Activated CD4-positive, CD25-positive, alpha-beta regulatory T cell treated with anti-CD3 and anti-CD28 coated beads, Interleukin-2, amount 50 U/mL, for 16 hours (primary cell): ENCODE results near the gene SLK.

ENCODE experiments used
- DNase-seq: peaks from one replicate; pipeline ENCODE4 v3.0.0-alpha.2; 2020; ENCODE audit warnings: low read depth, low spot score

The SLK gene

DNA sequence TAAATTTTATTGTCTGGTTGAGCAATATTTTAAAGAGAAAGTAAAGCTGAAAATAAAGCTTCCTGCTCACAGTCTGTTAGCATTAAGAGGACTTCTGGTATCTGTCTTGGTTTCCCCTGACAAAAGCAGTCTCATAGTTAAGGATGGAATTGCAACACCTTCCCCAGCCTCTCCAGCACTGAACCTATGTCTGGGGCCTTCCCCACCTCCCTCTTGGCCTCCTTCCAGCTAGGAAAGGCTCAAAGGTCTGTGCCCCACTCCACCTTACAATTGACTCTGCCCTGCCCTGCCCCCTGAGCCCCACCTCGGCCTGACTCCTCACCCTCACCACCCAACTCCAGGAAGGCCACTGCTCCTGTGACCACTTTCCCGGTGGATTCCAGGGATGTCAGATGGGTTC is 85.5 kb downstream of the SLK start:
- DNase-seq, result no peak

DNA sequence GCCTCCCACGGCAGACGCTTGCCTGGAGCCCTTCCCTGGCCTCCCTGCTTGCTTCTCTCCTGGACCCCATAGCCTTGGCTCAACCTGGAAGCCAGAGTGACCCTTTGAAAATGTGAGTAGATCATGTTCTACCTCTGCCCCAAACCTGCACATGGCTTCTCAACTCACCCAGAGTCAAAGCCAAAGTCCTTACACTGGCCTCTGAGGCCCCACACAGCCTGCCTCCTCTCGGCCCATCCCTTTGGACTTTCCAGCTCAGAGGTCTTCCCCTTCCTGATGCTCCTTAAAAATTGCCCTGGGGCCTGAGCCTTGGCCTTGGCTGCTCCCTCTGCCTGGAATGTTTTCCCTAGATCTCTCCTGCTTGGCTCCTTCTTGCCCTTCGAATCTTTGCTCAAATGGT is 86.3 kb downstream of the SLK start:
- no peak for DNase-seq

DNA sequence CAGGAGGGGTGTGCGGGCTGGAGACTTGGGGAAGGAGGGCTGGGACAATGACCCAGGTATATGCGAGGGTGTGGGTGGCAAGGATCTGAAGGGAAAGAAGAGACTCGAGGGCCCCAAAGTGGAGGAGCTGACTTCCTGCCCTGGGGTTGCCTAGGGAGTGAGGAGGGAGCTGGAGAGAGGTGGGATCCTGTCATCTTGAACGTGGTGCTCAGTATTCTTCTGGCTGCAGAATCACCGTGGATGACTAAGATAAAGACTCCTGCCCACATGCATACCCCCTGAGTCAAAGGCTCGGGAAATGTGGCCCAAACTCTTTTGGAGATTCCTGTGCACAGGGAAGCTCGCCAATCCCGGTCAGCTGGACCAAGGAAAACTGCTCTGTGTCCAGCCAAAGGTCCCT is 87.5 kb downstream of the SLK start:
- DNase-seq, result no peak

DNA sequence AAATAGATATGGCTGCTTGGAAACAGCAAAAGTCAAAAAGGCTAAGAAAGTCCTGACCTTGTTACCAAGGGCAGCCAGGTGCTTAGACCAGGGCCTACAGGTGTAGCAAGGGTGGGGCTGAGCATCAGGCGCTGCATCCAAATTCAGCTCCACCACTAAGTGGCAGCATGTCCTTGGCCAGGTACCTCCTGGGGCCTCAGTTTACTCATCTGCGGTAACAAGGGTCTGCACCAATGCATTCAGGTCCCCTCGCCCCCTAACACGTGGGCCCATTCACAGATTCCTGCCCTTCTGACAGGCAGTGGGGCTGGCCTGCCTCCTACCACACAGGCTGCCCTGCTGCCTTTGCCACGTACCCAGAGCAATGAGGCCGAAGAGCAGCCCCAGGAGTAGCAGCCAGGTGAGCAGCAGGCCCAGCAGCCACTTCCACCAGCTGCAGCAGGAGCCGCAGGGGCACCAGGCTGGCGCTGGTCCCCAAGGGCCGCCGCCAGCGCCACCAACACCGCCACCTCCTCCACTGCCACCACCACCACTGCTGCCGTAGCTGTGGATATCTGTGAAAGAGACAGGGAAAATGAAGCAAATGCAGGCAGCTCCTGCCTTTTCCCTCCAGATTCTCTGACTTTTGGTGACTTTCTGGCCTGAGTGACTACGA is 89.8 kb downstream of the SLK start:
- no peak for DNase-seq

DNA sequence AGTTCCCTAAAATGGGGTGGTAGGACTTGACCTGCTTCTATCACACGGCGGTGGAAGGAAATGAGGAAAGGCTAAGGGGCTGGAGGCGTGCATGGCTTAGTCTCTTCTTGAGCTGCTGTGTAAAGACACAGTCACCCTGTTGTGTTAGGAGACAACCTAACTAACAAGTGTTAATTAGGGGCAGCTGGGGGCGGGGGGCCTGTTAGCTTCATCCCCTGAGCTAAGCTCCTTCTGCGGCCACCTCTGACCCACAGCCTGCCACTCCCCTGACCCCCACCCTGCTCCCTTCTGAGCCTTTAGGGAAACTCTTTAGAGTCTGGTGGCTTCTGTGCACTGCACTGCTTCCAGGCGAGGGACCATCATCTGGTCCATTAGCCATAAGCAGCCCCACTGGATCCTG is 90.8 kb downstream of the SLK start:
- DNase-seq, result no peak

DNA sequence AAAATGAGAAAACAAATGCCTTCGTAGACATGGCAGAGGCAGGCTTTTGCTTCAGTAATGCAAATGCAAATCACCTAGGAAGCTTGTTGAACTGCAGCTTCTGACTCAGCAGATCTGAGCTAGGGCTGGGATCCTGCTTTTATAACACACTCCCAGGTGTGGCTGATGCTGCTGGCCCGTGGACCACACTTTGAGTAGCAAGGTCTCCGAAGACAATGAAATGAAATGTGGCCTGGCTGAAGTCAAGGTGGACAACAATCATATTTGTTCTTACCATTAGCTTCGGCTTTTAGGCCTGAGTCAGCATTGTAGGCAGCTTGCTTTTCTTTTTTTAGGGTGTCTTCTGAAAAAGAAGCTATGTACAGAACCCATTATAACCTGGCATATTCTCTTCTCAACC is 92.4 kb downstream of the SLK start:
- no peak for DNase-seq

DNA sequence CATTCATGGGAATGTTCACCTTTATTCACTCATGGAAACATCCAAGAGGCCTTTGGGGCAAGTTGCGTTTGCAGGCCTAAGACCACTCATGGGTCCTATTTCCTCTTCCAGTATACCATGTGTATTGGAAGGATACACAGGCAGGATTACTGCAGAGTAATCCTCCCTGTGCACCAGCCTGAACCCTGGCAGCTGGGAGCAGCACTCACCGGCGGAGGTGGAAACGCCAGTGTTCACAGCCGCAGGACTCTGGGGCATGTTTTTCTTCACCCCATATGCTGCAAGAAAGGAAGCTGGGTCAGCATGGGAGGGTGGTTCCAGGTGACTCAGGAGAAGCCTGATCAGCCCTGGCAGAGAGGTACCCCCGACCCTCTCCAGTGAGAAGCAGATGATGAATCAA is 94.3 kb downstream of the SLK start:
- no peak for DNase-seq

DNA sequence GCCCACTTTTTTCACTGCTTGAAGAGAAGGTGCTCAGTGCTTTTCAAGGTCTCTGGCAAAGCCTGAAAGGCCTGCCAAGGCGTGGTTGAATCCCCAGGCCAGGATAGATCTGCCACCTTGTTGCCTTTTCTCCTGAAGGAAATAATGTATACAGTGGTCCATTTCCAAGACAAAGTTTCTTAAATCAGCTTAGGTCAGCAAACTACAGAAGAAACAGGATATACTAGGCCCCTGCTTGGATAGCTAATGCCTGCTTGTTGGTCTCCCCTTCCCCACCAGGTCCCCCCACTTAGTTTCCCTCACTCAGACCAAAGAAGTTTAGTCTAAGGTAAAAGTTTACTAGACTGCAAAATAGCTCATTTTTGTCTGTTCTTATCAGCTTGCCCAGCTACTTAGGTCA is 98.8 kb downstream of the SLK start:
- no peak for DNase-seq

DNA sequence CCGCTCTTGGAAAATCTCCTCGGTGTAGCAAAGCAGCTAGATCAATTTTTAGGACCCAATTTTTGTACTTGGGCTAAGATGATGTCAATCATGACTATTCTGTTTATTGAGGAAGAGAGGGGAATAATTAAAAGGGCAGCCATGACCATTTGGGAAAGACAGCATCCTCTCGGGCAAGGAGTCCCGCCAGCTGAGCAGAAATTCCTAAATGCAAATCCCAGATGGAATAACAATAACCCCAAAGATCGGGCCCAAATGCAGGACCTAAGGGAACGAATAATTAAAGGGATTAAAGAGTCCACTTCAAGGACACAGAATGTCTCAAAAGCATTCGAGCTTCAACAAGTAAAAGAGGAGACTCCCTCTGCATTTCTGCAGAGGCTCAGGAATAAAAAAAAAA is 100.0 kb downstream of the SLK start:
- no peak for DNase-seq

DNA sequence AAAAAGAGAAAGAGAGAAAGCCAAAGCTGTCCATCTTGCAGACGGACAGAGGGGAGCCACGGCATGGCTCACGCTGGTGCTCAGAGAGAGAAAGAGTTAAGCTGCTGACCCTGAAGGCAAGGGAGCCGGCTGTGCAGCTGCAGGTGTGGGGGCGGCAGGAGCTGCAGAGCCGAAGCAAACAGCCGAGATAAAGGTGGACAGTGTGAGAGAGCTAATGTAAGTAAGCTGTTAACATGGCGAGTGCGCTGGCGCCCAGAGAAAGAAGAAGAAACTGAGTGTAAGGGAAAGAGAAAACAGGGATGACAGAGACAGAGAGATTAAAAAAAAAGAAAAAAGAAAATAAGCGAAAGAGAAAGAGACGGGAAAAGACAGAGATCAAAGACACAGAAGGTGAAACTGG is 100.6 kb downstream of the SLK start:
- DNase-seq, result no peak

DNA sequence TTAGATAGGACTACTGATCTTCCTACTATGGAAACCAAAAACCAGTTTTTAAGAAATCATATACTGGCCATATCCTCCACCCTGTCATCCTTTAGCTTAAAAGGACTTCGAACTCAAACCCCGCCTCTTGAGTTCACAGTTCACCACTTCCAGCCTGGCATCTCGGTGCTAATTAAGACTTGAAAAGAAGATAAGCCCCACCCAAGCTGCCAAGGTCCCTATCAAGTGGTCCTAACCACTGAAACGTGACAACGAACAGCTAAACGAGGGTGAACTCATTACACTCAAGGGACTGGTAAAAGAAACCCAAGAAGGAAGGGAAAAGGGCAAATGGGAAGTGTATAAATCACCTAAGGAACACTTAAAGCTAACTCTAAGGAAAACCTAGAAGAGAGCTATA is 102.7 kb downstream of the SLK start:
- no peak for DNase-seq

DNA sequence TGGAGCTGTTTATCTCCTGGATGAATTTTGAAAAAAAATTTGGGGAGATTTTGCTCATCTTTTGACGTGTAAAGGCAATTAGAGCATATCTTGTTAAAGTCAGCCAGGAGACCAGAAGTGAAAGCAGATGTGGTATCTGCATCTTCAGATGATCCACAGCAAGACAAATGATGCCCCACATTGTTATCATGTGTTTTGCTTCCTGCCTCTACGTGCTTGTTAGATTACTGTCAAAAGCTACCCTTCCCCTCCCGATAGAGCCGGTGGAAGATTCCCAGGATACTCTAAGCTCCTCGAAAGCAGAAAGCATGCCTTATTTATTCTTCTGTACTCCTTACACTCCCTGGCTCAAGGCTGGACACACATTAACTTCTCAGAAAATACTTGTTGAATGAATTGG is 105.8 kb downstream of the SLK start:
- DNase-seq, result no peak

DNA sequence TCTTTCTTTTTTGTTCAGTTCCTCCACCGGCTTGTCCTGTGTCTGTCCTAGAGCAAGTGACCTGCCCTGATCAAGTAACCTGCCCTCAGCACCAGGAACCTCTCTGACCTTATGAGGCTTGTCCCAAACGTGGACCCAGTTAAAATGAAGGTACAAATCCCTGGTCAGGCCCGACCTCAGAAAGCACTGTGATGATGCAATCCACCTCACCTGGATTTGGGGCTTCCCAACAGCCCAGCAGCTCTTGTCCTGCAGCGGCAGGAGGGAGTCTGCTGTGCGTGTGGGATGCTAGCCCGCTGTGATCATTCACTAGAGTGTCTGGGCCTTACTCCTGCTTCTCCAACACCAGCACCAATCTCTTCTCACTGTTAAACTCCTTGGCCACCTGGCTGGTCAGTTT is 107.6 kb downstream of the SLK start:
- DNase-seq, result no peak

DNA sequence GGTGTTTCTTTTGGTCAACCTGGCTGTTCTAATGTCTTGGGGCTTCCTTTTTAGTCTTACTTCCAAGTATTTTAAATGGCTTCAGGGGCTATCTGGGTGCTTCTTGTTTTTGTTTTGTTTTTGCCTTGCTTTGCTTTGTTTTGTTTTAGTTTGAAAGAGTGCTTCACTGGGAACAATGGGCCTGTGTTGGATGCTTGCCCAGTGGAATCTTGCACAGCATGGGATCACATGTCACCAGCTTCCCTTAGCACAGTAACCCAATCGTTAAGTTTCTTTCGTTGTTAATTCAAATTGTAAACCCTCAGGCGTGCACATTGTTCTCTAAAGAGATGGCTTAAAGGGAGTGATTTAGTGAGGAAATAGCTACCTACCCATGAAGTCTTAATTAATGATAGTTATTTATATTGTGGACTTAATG is 109.8 kb downstream of the SLK start:
- no peak for DNase-seq

DNA sequence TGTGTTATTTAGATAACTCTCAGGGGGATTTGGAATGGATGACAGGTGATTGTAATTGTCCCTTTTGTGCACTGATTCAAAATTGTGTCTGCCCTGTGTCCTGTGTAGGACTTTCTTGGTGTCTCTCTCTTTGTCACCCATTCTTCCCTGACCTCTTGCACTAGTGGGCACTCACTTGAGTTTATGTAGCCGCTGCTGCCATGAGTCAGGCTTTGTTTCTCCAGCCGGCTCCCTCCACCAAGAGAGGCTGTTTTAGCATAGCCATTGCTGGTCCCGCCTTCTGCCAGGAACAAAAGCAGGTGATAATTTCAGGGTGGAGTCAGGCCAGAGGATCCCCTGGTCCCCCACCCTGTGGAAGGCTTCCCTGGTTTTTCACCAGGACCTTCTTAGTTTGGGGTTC is 110.3 kb downstream of the SLK start:
- DNase-seq, result no peak

DNA sequence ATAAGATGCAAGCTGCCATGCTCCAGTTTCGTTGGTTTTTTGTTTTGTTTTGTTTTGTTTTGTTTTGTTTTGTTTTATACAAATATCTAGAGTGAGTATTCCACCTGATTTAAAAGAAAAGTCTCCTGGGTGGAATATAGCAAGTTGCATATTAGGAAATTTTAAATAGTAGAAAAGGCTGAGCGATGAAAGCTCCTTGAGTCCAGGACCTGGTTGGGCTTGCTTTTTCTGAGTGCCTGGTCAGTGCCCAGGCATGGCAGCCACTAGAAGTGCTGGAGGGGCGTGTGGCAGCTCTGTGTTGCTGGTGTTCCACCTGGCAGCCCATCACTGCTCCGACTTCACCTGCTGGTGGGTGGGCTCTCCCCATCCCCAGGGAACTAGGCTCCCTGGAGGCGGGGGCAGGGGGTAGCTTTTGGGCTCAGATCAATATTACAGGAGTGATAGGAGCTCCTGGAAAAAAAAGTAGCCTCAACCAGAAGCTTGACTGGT is 110.8 kb downstream of the SLK start:
- no peak for DNase-seq
